HG02610 (cell line): ENCODE results near the gene PSMG1.
"Not testable (repeated sequence)": the region's sequence is repeated elsewhere in the genome, so short reads cannot be mapped to it uniquely, and the experiment has no call there.

Experiments
- ATAC-seq: cut with Tn5 transposase; IDR thresholded peaks from one replicate; pipeline ENCODE4 v1.9.1; 2021; ENCODE audit warnings: mild to moderate bottlenecking, moderate library complexity; ENCODE audit not compliant: unreplicated experiment

PSMG1 gene

GRCh38 chr21:39159342-39160063, 23.7 kb downstream of the PSMG1 start:
- no peak for ATAC-seq

- not testable (repeated sequence) for ATAC-seq
Observed at GRCh38 chr21:39157241-39157640, 26.0 kb downstream of the PSMG1 start.

- no peak for ATAC-seq
Observed at GRCh38 chr21:39156024-39156423, 27.2 kb downstream of the PSMG1 start.

GRCh38 chr21:39155578-39155977, 27.7 kb downstream of the PSMG1 start:
- ATAC-seq, result no peak

- ATAC-seq, result no peak
Observed at GRCh38 chr21:39153842-39154241, 29.4 kb downstream of the PSMG1 start.

GRCh38 chr21:39153373-39153772, 29.9 kb downstream of the PSMG1 start:
- ATAC-seq, result no peak

GRCh38 chr21:39152271-39152670, 31.0 kb downstream of the PSMG1 start:
- no peak for ATAC-seq

GRCh38 chr21:39150877-39151276, 32.4 kb downstream of the PSMG1 start:
- ATAC-seq, result no peak

GRCh38 chr21:39150316-39150715, 32.9 kb downstream of the PSMG1 start:
- no peak for ATAC-seq

- no peak for ATAC-seq
Observed at GRCh38 chr21:39149882-39150281, 33.4 kb downstream of the PSMG1 start.

GRCh38 chr21:39148975-39149374, 34.3 kb downstream of the PSMG1 start:
- no peak for ATAC-seq

- ATAC-seq, result no peak
Observed at GRCh38 chr21:39144191-39144590, 39.1 kb downstream of the PSMG1 start.

- no peak for ATAC-seq
Observed at GRCh38 chr21:39142972-39143371, 40.3 kb downstream of the PSMG1 start.

GRCh38 chr21:39141502-39141901, 41.7 kb downstream of the PSMG1 start:
- no peak for ATAC-seq

- no peak for ATAC-seq
Observed at GRCh38 chr21:39137248-39138178, 45.7 kb downstream of the PSMG1 start.

- no peak for ATAC-seq
Observed at GRCh38 chr21:39136711-39137110, 46.5 kb downstream of the PSMG1 start.

GRCh38 chr21:39136138-39136537, 47.1 kb downstream of the PSMG1 start:
- ATAC-seq, result not testable (repeated sequence)

- ATAC-seq, result no peak
Observed at GRCh38 chr21:39134288-39134810, 48.9 kb downstream of the PSMG1 start.

GRCh38 chr21:39132248-39132647, 51.0 kb downstream of the PSMG1 start:
- ATAC-seq, result no peak

GRCh38 chr21:39131791-39132190, 51.5 kb downstream of the PSMG1 start:
- ATAC-seq, result no peak

GRCh38 chr21:39127506-39127905, 55.7 kb downstream of the PSMG1 start:
- no peak for ATAC-seq

- no peak for ATAC-seq
Observed at GRCh38 chr21:39126486-39126806, 56.8 kb downstream of the PSMG1 start.
